Transverse colon (tissue), 4 donors: ENCODE measurements around the gene KRT84. TPM values are rescaled to one million over a fixed set of nuclear protein-coding genes. Genes with fewer than 3 reads are reported as not detected.

ENCODE experiments used
- DNase-seq: peaks from one replicate; pipeline ENCODE4 v3.0.0-alpha.2; 2019
- H3K27ac ChIP-seq, 4 donors: fragments of 200-600 bp; sonication (generic); 2 replicates each; pipeline ENCODE4 v1.5.1; 2016 to 2018; ENCODE audit warnings: inconsistent platforms in 4 of 4
- H3K27me3 ChIP-seq: fragments of 200-600 bp; sonication (generic); 2 replicates; pipeline ENCODE4 v1.5.1; 2017; ENCODE audit warnings: inconsistent platforms
- H3K36me3 ChIP-seq, 4 donors: fragments of 200-600 bp; sonication (generic); 2 replicates each; pipeline ENCODE4 v1.5.1; 2017 to 2019; ENCODE audit warnings: inconsistent platforms in 4 of 4
- H3K4me1 ChIP-seq, 4 donors: fragments of 200-600 bp; sonication (generic); 2 replicates each; pipeline ENCODE4 v1.5.1; 2017 to 2020; ENCODE audit warnings: inconsistent platforms in 4 of 4
- H3K4me3 ChIP-seq, 4 donors: fragments of 200-600 bp; sonication (generic); 1 replicate in 1 of 4; 2 replicates in 3 of 4; pipeline versions ENCODE4 v1.5.1 to v1.6.1; 2017 to 2019; ENCODE audit warnings: inconsistent platforms in 4 of 4
- H3K9me3 ChIP-seq, 2 donors: fragments of 200-600 bp; sonication (generic); 2 replicates each; pipeline ENCODE4 v1.5.1; 2017 to 2019; ENCODE audit warnings: inconsistent platforms in 2 of 2
- CTCF ChIP-seq, 5 experiments: fragments of 200-600 bp in 3 of 5; fragments of 450-650 bp in 2 of 5; sonication (generic) in 3 of 5; IDR thresholded peaks; 1 replicate in 2 of 5; 2 replicates in 3 of 5; pipeline ENCODE4 v1.5.1; 2016 to 2017; ENCODE audit warnings: antibody characterized with exemption in 5 of 5, inconsistent platforms in 3 of 5, mild to moderate bottlenecking in 2 of 5, moderate library complexity in 1 of 5
- EP300 ChIP-seq: sonication (generic); formaldehyde crosslinking; IDR thresholded peaks from one replicate; pipeline ENCODE4 v1.6.1; 2017; ENCODE audit warnings: antibody characterized with exemption, low read depth
- POLR2A ChIP-seq: fragments of 450-650 bp; IDR thresholded peaks from one replicate; pipeline ENCODE4 v1.6.1; 2016; ENCODE audit warnings: antibody characterized with exemption, mild to moderate bottlenecking, moderate library complexity
- POLR2AphosphoS5 ChIP-seq, 3 donors: sonication (generic); formaldehyde crosslinking; IDR thresholded peaks; one replicate each; pipeline ENCODE4 v1.6.1; 2016; ENCODE audit warnings: antibody characterized with exemption in 3 of 3
- WGBS, 2 donors: methylation state at CpG; one replicate each; pipeline ENCODE4 v1.1.5; 2018; ENCODE audit warnings: low coverage in 1 of 2; 5-methylcytosine and 5-hydroxymethylcytosine counted together
- in situ Hi-C, 4 donors: fragments of 200-750 bp; cut with MboI; loops; one replicate each; pipeline versions ENCODE4 v1.15.0 to v1.15.1; 2017; ENCODE audit warnings: low sequenced_read_pairs in 3 of 4, low pct_ligation_motif_present in 1 of 4, low pct_unique_long_range_greater_than_20kb in 1 of 4
- intact Hi-C: fragments of 100-400 bp; cut with DNase I; formaldehyde crosslinking; loops from one replicate; pipeline ENCODE4 v1.15.1; 2023; ENCODE audit warnings: low total_unique reads
- total RNA-seq, 4 donors: library from RNA; depleted of rRNA; stranded (reverse); fragments of >200 nt; gene quantifications; one replicate each; pipeline ENCODE4 v1.1.0, GENCODE V29; 2016

KRT84 gene
- total RNA-seq, 4 donors from 2014 or later: not detected

DNA sequence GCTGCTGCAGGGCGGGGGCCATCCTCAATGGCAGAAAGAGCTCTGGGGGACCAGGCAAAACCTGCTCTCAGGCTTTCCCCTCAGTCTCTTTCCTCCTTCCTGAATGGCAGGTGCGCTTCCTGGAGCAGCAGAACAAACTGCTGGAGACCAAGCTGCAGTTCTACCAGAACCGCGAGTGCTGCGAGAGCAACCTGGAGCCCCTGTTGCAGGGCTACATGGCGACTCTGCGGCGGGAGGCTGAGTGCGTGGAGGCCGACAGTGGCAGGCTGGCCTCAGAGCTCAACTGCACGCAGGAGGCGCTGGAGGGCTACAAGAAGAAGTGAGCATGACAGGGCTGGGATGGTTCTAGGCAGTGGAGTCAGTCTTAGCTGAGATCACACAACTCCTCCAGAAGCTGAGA is 41.3 kb downstream of the KRT84 start:
- no peaks in the 10 kb centered on the region for H3K27me3 ChIP-seq
- WGBS, 2 donors: 93% methylated on average over 2 to 12 of the region's 12 CpGs
- no peak overlapping the region for H3K27ac ChIP-seq
- intact Hi-C loops (no loop called here), in situ Hi-C loops (no loop called here)
- no peak overlapping the region for H3K4me3 ChIP-seq
- no peaks in the 10 kb centered on the region for H3K9me3 ChIP-seq
- no peak for DNase-seq
- H3K36me3 ChIP-seq: no peaks in the 10 kb centered on the region
- TF ChIP-seq POLR2A (no peak), EP300 (no peak), CTCF (IDR thresholded peaks at IDR 0.05) (no peak)
- H3K4me1 ChIP-seq: no peaks in the 10 kb centered on the region

DNA sequence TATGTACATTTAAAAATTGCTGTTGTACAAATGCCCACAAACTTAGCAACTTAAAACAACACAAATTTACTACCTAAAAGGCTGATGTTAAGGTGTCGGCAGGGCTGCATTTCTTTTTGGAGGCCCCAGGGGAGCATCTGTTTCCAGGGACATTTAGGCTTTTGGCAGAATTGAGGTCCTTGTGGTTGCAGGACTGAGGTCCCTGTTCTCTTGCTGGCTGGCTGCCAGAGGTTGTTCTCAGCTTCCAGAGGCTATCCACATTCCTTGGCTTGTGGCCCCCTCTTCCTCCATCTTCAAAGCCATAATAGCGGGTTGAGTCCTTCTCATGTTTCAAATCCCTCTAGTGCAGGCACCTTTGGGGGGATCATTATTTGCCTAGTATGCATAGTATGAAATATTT is 41.9 kb downstream of the KRT84 start:
- Histone ChIP-seq H3K27ac (no peak overlapping the region), H3K9me3 (no peaks in the 10 kb centered on the region), H3K4me3 (no peak overlapping the region), H3K4me1 (no peaks in the 10 kb centered on the region), H3K36me3 (no peaks in the 10 kb centered on the region), H3K27me3 (peaks cover under 1% of the 10 kb centered on the region)
- in situ Hi-C loops (no loop called here), intact Hi-C loops (no loop called here)
- no peak for DNase-seq
- TF ChIP-seq EP300 (no peak), CTCF (IDR thresholded peaks at IDR 0.05) (no peak)
- WGBS, 2 donors: 98% methylated on average over 2 of the region's 2 CpGs; no CpG with 5 or more reads in 1 of the 2 donors

GRCh38 chr12:52342781-52343490 is 42.5 kb downstream of the KRT84 start:
- H3K27me3 ChIP-seq: peaks cover 3% of the 10 kb centered on the region
- no peak overlapping the region for H3K4me3 ChIP-seq
- H3K27ac ChIP-seq: no peak overlapping the region
- H3K4me1 ChIP-seq: no peaks in the 10 kb centered on the region
- intact Hi-C loops: no loop called here
- H3K9me3 ChIP-seq: no peaks in the 10 kb centered on the region
- TF ChIP-seq POLR2A: no peak
- TF ChIP-seq EP300: no peak
- no peak for DNase-seq
- in situ Hi-C loops: no loop called here
- no peaks in the 10 kb centered on the region for H3K36me3 ChIP-seq
- 53 to 93% methylated on average over 2 of the region's 2 CpGs for WGBS, 2 donors

GRCh38 chr12:52341066-52341580 is 44.3 kb downstream of the KRT84 start:
- H3K9me3 ChIP-seq: peaks cover 0 to 5% of the 10 kb centered on the region in 2 donors
- in situ Hi-C loops (no loop called here), intact Hi-C loops (no loop called here)
- WGBS, 2 donors: 80 to 86% methylated on average over 1 to 10 of the region's 14 CpGs
- no peak for DNase-seq
- H3K27ac ChIP-seq: no peak overlapping the region
- no peaks in the 10 kb centered on the region for H3K36me3 ChIP-seq
- no peaks in the 10 kb centered on the region for H3K4me1 ChIP-seq
- no peak overlapping the region for H3K4me3 ChIP-seq
- TF ChIP-seq POLR2AphosphoS5 (IDR thresholded peaks at IDR 0.05): no peak
- TF ChIP-seq CTCF (IDR thresholded peaks at IDR 0.05): no peak
- TF ChIP-seq EP300: no peak
- no peak for TF ChIP-seq POLR2A
- peaks cover 9% of the 10 kb centered on the region for H3K27me3 ChIP-seq
